Ovary (tissue), 9 donors: ENCODE results near the gene GRIK3. TPM values are rescaled to one million over a fixed set of nuclear protein-coding genes. Genes with fewer than 3 reads are reported as not detected.
"Not testable (repeated sequence)": the region's sequence is repeated elsewhere in the genome, so short reads cannot be mapped to it uniquely, and the experiment has no call there.

Experiments
- DNase-seq, 5 donors: peaks; one replicate each; pipeline ENCODE4 v3.0.0-alpha.2; 2019 to 2020
- H3K27ac ChIP-seq, 2 donors: fragments of 200-600 bp; one replicate each; pipeline versions ENCODE4 v1.5.1 to v1.8.0; 2019 to 2022
- H3K27me3 ChIP-seq: fragments of 200-600 bp; one replicate; pipeline ENCODE4 v1.8.0; 2022
- H3K36me3 ChIP-seq: fragments of 200-600 bp; sonication (generic); one replicate; pipeline ENCODE4 v1.5.1; 2019
- H3K4me1 ChIP-seq: one replicate; pipeline ENCODE4 v1.8.1; 2013; ENCODE audit warnings: mild to moderate bottlenecking, moderate library complexity; ENCODE audit not compliant: insufficient read depth
- H3K4me3 ChIP-seq: fragments of 200-600 bp; sonication (generic); one replicate; pipeline ENCODE4 v1.5.1; 2017
- H3K9me3 ChIP-seq, 2 donors: fragments of 200-600 bp in 1 of 2; sonication (generic) in 1 of 2; one replicate each; pipeline versions ENCODE4 v1.5.1 to v1.8.1; 2013 to 2019; ENCODE audit warnings: mild to moderate bottlenecking in 1 of 2, moderate library complexity in 1 of 2
- EP300 ChIP-seq: sonication (generic); formaldehyde crosslinking; IDR thresholded peaks from one replicate; pipeline ENCODE4 v1.6.1; 2017; ENCODE audit warnings: antibody characterized with exemption
- POLR2A ChIP-seq: fragments of 450-650 bp; IDR thresholded peaks from one replicate; pipeline ENCODE4 v1.6.1; 2017; ENCODE audit warnings: antibody characterized with exemption, mild to moderate bottlenecking, moderate library complexity
- WGBS, 3 donors: extraction: QIAGEN DNeasy Blood & Tissue Kit in 1 of 3; methylation state at CpG; one replicate each; pipeline versions ENCODE4 v1.1.5 to v1.1.7; 2013 to 2017; 5-methylcytosine and 5-hydroxymethylcytosine counted together
- intact Hi-C, 4 donors: fragments of 100-400 bp; cut with DNase I; formaldehyde crosslinking; loops; one replicate each; pipeline versions ENCODE4 v1.11.0 to v1.15.1; 2022 to 2023
- polyA plus RNA-seq, 2 donors: library from polyadenylated mRNA; stranded (reverse); fragments of 200-250 nt in 1 of 2; fragments of 350-450 nt in 1 of 2; fragmentation: Illumina TruSeq in 1 of 2; extraction: RNeasy Lipid Tissue Mini Kit (QIAGEN cat#74804) in 1 of 2; gene quantifications; one replicate each; pipeline ENCODE4 v1.2.3, GENCODE V29; 2013 to 2014
- total RNA-seq, 7 donors: library from RNA; depleted of rRNA in 2 of 7; stranded (reverse); fragments of >200 nt in 2 of 7; fragmentation: NEBNext Ultra II Directional in 3 of 7; extraction: Animal tissue kit (Norgen Biotek cat#: 25700) in 3 of 7; gene quantifications; one replicate each; pipeline versions ENCODE4 v1.1.0 to v1.2.4, GENCODE V29; 2016 to 2023
- TF ChIP-seq, protein P1 (sequence below), 3 donors: fragments of 450-650 bp in 2 of 3; fragments of 200-600 bp in 1 of 3; IDR thresholded peaks; one replicate each; pipeline versions ENCODE4 v1.5.1 to v1.8.0; 2016 to 2022; ENCODE audit warnings: antibody characterized with exemption in 3 of 3, mild to moderate bottlenecking in 1 of 3
- donor health status: DM: no; HTN: no; CAD: no; lungs with moderate emphysema.
- donor health status: DM: no; HTN: no; CAD: no.
- donor health status: Bipolar disorder and iron deficiency.
- donor health status: DM: yes; HTN: yes; CAD: no.
- donor health status: DM: no; HTN: no; CAD: no.
- donor health status: DM: yes; HTN: yes; CAD: no.

Gene GRIK3
- total and polyA plus RNA-seq, 9 donors, result 0.11 to 0.97 (median 0.32) TPM; not detected in 2

DNA sequence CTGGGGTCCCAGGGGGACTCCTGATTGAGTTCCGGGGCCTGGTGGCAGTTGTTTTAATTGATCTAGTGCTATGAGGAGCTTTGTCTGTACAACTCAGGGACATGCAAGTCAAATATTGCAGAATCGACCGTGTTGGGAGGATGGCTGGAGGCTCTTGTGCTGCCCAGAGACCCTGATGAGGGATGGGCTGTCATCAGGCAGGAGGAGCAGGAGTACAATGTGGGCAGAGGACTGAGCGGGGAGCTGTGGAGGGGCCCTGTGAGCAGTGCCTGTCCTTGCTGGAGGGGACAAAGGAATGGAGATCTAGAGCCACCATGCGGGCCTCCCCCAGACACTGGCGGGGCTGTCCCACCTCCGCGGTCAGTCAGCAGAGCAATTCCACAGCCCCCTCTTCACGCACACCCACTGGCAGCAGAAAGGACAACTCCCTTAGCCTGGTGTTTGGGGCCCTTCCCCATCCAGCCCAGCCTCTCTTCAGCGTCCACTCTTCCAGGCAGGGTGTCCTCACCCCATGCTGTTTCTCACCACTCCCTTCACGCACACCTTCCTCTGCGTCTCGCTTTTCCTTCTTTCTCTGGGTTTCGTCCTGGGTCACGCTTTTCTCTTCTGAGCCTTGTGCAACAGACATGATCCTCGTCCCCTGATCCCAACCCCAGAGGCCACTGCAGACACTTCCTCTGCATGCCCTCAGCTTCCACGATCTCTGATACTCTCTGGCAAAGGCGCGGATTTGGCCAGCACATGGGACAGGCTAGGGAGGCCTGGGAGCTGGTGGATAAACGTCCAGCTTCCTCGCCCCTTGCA, 122.6 kb downstream of the GRIK3 start:
- Histone ChIP-seq H3K27me3 (no peaks in the 10 kb centered on the region), H3K9me3 (no peaks in the 10 kb centered on the region), H3K36me3 (no peaks in the 10 kb centered on the region), H3K27ac (no peak overlapping the region), H3K4me1 (no peaks in the 10 kb centered on the region), H3K4me3 (no peak overlapping the region)
- intact Hi-C loops, result no loop called here
- DNase-seq, result no peak
- TF ChIP-seq, protein P1, sequence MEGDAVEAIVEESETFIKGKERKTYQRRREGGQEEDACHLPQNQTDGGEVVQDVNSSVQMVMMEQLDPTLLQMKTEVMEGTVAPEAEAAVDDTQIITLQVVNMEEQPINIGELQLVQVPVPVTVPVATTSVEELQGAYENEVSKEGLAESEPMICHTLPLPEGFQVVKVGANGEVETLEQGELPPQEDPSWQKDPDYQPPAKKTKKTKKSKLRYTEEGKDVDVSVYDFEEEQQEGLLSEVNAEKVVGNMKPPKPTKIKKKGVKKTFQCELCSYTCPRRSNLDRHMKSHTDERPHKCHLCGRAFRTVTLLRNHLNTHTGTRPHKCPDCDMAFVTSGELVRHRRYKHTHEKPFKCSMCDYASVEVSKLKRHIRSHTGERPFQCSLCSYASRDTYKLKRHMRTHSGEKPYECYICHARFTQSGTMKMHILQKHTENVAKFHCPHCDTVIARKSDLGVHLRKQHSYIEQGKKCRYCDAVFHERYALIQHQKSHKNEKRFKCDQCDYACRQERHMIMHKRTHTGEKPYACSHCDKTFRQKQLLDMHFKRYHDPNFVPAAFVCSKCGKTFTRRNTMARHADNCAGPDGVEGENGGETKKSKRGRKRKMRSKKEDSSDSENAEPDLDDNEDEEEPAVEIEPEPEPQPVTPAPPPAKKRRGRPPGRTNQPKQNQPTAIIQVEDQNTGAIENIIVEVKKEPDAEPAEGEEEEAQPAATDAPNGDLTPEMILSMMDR (IDR thresholded peaks at IDR 0.05), result no peak
- no peak for TF ChIP-seq EP300
- TF ChIP-seq POLR2A, result no peak
- 64 to 74% (median 65%) methylated on average over 21 of the region's 21 CpGs for WGBS, 3 donors

DNA sequence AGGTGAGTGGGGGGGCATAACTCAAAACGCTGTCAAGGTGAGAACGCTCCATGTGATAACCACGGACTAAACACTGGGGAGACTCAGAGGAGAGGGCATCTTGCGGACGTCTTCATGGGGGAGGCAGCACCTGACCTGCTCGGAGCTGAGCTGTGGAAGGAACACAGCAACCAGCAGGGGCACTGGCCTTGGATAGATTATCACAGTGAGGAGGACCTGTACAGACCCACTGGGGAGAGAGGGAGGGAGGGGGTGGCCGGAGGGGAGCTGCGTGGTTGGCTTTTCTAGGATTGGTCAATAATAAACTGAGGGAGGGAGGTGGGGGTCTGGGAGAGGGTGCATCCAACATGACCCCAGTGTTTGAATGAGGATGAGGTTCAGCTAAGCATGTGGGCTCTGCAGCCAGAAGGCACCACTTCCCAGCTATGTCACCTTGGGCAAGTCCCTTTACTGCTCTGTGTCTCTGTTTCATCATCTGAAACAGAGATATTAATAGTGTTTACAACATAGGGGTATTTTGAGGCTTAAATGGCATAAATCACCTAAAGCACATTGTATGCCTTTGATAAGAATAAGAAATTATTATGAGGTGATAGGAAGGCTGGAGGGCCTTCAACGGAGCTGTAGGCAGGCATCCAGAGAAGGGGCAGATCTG, 123.3 kb downstream of the GRIK3 start:
- no peak for DNase-seq
- no peaks in the 10 kb centered on the region for H3K27me3 ChIP-seq
- H3K4me3 ChIP-seq, result no peak overlapping the region
- 32 to 60% (median 32%) methylated on average over 9 of the region's 9 CpGs for WGBS, 3 donors
- no peaks in the 10 kb centered on the region for H3K4me1 ChIP-seq
- H3K36me3 ChIP-seq, result no peaks in the 10 kb centered on the region
- no peak overlapping the region for H3K27ac ChIP-seq
- TF ChIP-seq, protein P1 (IDR thresholded peaks at IDR 0.05), result no peak
- TF ChIP-seq EP300 (no peak), POLR2A (no peak)
- intact Hi-C loops, result no loop called here
- H3K9me3 ChIP-seq, result no peaks in the 10 kb centered on the region

DNA sequence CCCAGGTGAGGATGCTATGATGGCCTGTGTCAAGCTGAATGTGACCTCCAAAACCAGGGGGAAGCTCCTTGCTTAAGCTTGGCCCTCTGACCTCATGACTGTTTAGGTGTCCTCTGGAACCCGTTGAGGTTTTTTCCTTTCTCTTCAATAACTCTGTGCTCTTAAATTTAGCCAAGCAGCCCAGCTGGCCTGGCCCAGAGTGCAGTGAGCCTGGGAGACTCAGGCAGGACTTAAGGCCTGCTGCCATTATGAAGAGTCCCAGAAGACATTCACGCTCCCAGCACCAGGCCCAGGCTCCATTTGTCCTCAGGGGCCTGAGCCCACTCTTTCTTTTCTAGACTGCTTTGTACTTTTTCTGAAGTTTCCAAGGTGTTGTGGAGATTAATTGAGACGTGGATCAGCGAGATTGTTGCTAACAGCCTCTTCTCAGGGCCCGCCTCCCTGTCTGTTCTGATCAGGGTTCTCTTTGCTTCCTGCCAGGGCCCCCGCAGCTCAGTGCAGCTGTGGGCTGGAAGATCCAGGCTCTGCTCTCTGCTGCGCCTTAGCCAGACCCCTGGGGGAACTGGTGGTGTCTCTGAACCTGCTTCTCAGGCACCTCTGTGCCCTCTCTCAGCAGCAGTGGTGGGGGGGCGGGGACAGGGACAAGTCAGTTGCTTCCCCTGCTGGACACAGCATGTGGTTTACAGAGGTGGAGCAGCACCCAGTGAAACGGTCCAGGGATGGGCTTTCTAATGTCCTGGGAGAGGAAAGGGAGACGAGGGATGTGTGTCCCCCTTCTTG, 124.2 kb downstream of the GRIK3 start:
- no peak overlapping the region for H3K27ac ChIP-seq
- no peaks in the 10 kb centered on the region for H3K36me3 ChIP-seq
- no peak overlapping the region for H3K4me3 ChIP-seq
- intact Hi-C loops, result no loop called here
- WGBS, 3 donors, result 32 to 43% (median 41%) methylated on average over 10 of the region's 10 CpGs
- TF ChIP-seq, protein P1 (IDR thresholded peaks at IDR 0.05), result no peak
- TF ChIP-seq POLR2A (no peak), EP300 (no peak)
- no peaks in the 10 kb centered on the region for H3K9me3 ChIP-seq
- H3K4me1 ChIP-seq, result no peaks in the 10 kb centered on the region
- DNase-seq, result no peak
- H3K27me3 ChIP-seq, result no peaks in the 10 kb centered on the region

DNA sequence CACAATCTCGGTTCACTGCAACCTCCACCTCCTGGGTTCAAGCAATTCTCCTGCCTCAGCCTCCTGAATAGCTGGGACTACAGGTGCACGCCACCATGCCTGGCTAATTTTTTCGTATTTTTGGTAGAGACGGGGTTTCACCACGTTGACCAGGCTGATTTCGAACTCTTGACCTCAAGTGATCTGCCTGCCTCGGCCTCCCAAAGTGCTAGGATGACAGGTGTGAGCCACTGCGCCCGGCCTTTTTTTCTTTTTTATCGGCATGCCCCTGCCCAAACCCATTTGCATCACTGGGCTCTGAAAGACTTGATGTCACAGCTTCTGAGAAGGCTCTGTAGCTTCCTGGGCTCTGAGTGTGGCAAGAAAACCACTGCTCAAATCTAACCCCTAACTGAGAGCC, 125.0 kb downstream of the GRIK3 start:
- H3K4me1 ChIP-seq, H3K4me3 ChIP-seq, DNase-seq, intact Hi-C loops, H3K27me3 ChIP-seq, H3K27ac ChIP-seq, H3K36me3 ChIP-seq, H3K9me3 ChIP-seq: not testable (repeated sequence)
- 84 to 90% (median 89%) methylated on average over 10 of the region's 10 CpGs for WGBS, 3 donors
